GM12872 (cell line): ENCODE data around the gene BTG3.

Experiments used
- TF ChIP-seq, protein P1 (sequence below): IDR thresholded peaks from 3 replicates; pipeline ENCODE4 v1.5.1; 2011; ENCODE audit warnings: low read depth, mild to moderate bottlenecking, low read length, moderate library complexity; ENCODE audit not compliant: insufficient read depth

Gene BTG3

DNA sequence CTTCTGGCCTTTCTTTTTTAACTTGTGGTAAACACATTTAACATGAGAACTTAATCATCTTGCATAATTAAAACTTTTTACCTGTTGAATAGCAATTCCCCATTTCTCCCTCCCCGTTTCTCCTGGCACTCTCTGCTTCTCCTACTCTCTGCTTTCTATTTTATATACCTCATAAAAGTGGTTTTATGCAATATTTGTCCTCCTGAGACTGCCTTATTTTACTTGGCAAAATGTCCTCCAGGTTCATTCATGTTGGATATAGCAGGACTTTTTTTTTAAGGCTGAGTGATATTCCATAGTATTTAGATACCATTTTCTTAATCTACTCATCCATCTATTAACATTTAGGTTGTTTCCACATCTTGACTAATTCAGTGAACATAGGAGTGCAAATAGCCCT, 35.0 kb downstream of the BTG3 start:
- TF ChIP-seq, protein P1, sequence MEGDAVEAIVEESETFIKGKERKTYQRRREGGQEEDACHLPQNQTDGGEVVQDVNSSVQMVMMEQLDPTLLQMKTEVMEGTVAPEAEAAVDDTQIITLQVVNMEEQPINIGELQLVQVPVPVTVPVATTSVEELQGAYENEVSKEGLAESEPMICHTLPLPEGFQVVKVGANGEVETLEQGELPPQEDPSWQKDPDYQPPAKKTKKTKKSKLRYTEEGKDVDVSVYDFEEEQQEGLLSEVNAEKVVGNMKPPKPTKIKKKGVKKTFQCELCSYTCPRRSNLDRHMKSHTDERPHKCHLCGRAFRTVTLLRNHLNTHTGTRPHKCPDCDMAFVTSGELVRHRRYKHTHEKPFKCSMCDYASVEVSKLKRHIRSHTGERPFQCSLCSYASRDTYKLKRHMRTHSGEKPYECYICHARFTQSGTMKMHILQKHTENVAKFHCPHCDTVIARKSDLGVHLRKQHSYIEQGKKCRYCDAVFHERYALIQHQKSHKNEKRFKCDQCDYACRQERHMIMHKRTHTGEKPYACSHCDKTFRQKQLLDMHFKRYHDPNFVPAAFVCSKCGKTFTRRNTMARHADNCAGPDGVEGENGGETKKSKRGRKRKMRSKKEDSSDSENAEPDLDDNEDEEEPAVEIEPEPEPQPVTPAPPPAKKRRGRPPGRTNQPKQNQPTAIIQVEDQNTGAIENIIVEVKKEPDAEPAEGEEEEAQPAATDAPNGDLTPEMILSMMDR, result no peak

DNA sequence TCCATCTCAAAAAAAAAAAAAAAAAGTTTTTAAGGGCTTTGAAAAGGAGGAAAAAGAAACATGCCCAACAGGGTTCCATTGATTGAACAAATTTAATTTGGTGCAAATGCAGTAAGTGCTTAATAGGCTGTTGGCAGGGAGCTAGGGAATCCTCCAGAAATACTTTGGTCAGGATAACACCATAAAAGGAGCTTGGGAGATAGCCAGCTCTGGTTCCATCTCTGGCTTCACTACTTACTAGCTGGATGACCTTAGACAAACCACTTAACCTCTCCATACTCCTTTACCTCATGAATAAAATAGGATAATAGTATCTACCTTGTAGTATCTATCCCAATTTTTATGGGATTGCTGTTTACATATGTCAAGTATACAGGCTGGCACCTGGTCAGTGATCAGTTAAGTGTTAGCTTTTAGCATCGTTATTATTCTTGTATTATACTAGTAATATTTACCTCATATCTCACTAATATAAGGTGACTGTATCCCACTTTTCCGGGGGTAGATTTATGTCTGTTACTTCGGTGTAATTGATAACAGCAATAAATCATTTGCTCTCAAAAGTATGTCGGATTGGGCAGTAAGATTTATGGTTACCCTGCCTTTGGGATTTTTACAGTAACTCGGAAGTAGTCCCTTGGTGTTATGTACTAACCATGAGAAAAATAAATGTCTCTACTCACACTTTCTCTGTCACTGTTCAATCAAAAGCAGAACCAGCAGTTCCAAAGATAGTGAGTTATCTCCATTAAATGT, 36.4 kb downstream of the BTG3 start:
- TF ChIP-seq, protein P1, result no peak

DNA sequence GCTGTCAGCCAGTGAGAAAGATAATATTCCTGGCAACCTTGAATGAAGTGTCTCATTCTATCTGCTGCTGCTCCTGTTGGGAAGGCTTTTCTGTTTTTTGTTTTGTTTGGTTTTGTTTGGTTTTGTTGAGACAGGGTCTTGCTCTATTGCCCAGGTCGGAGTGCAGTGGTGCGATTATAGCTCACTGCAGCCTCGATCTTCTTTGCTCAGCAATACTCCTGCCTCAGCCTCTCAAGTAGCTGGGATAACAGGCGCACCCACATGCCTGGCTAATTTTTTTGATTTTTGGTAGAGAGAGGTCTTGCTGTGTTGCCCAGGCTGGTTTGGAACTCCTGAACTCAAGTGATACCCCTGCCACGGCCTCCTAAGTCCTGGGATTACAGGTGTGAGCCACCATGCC, 37.6 kb downstream of the BTG3 start:
- TF ChIP-seq, protein P1, result no peak

DNA sequence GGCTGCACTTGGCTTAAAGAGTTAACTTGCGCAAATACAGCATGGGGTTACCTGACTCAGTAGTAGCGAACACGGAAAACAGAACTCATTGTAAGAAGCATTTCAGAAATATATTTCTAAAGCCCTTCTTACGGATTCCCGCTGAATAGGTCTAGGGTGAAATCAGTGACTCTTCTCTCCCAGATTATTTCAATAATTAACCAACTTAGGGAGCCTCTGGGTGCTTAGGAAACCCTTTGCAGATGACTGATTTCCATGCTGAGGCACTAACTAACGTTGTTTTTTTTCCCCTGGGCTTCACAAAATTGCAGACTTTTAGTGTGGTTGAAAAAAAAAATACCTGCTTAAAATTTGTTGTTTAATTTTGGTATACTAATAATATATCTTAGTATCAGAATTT, 40.3 kb downstream of the BTG3 start:
- TF ChIP-seq, protein P1, result no peak

DNA sequence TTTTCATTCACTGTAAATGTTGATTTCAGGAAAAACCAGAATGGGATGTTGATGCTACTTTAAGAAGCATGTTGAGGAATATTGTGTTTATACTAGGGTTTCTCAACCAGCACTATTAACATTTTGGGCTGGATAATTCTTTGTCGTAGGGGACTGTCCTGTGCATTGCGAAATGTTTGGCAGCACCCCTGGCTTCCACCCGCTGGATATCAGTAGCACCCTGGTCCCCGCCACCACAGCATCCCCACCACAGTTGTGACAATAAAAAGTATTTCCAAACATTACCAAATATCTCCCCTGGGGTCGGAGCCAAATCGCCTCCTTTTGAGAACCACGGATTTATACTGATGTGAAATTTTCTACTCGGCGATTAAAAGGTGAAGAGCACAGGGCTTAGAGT, 41.9 kb downstream of the BTG3 start:
- TF ChIP-seq, protein P1, result no peak

- TF ChIP-seq, protein P1, result no peak
Measured at GRCh38 chr21:17560377-17561025, 52.2 kb downstream of the BTG3 start.

GRCh38 chr21:17554679-17555465, 57.8 kb downstream of the BTG3 start:
- TF ChIP-seq, protein P1, result no peak
